Epidermal melanocyte (primary cell): Measurements from ENCODE around the gene FAM118A.
"Not testable (repeated sequence)": the region's sequence is repeated elsewhere in the genome, so short reads cannot be mapped to it uniquely, and the experiment has no call there.

Source experiments
- DNase-seq: peaks from one replicate; pipeline ENCODE4 v3.0.0; 2011; ENCODE audit warnings: low spot score; ENCODE audit not compliant: insufficient read length

Gene FAM118A

GRCh38 chr22:45308957-45309421, 745 bp upstream of the FAM118A start:
- DNase-seq, result no peak

- DNase-seq, result no peak
These were observed 720 bp downstream of the FAM118A start for GRCh38 chr22:45310331-45310976.

- DNase-seq, result no peak
These were observed 1.3 kb downstream of the FAM118A start for GRCh38 chr22:45310977-45311531.

GRCh38 chr22:45312415-45312814, 2.7 kb downstream of the FAM118A start:
- no peak for DNase-seq

DNA sequence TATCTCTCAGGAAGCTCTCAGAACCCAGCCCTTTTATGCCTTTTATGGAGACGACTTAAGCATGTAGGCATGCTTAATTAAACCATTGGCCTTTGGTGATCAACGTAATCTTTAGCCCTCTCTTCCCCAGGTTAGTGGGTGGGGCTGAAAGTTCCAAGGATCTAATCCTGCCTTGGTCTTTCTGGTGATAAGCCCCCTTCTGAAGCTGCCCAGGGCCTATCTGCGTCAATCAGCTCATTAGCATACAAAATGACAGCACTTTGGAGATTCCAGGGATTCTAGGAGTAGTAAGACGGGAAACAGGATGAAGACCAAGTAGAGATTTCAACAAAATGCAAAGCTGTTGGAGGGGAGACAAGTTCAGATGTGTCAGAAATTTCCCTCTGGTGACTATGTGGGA, 3.1 kb downstream of the FAM118A start:
- no peak for DNase-seq

GRCh38 chr22:45314054-45314721, 4.5 kb downstream of the FAM118A start:
- no peak for DNase-seq

- DNase-seq, result no peak
These were observed 5.1 kb downstream of the FAM118A start for GRCh38 chr22:45314786-45315185.

DNA sequence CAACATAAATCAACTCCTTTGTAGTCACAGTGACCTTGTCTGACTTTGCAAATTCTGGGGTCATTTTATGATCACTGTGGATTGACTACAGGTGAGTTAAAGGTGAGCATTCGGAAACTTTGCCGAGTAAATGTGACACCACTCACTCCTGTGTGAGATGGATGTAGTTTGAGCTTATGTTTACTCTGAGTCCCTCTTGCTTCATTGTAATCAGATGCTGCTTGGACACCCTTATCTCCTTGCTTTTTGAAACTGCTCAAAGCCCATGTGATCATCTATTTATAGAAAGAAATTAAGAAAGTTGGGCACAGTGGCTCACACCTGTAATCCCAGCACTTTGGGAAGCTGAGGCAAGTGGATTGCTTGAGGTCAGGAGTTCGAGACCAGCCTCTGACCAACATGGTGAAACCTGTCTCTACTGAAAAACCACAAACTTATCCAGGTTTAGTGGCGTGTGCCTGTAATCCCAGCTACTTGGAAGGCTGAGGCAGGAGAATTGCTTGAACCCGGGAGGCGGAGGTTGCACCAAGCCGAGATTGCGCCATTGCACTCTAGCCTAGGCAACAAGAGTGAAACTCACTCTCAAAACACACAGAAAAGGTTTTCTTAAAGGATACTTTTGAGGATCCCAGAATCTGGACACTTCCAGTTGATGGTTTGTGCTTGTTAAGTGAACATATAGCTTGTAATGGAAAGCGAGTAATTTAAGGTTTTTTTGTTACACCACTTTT, 7.2 kb downstream of the FAM118A start:
- no peak for DNase-seq

DNA sequence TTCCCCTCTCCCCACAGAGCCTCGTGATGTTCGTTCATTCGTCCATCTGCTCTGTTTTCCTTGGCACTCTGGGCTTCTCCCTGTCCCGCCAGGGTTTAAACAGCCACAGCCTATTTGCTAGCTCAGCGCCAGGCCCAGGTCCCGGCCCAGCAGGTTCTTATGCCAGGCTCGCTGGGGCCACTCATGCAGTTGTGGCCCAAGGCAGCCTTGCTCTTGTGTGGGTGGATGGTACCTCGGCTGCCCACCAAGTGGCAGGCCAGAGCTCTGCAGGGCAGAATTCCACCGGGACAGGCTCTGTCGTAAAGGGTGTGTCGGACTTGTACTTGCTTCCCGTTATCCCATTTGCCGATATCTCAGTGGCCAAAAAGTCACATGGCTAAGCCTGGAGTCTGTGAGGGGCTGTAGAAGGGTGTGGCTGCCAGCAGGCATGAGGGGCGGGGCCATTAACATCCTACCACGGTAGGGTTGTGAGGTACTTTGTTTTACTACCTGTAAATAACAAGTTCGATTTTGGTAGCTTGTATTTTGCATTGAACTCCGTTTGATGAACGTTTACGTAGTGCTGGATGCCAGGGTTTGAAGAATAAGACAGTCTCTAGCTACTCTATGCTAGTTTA, 7.9 kb downstream of the FAM118A start:
- DNase-seq, result no peak

DNA sequence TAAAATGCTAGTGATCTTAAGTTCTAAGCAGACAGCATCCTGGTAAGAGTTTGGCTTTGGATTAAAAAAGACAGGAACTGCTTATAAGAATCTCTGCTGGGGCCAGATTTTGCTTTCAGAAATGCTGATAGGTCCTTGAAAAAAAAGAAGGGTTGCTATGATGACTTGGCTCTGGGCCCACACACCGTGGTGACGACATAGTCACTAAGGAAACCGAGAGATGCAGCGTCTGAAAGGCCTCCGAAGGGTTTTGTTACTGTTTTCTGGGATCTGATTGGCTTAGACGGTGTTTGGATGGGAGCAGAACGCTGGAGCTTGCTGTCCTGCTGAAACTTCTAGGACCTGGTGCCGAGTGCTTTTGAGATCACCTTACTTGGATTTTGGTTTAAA, 8.4 kb downstream of the FAM118A start:
- DNase-seq, result peak; percentile 59

- no peak for DNase-seq
These were observed 9.0 kb downstream of the FAM118A start for GRCh38 chr22:45318558-45319323.

DNA sequence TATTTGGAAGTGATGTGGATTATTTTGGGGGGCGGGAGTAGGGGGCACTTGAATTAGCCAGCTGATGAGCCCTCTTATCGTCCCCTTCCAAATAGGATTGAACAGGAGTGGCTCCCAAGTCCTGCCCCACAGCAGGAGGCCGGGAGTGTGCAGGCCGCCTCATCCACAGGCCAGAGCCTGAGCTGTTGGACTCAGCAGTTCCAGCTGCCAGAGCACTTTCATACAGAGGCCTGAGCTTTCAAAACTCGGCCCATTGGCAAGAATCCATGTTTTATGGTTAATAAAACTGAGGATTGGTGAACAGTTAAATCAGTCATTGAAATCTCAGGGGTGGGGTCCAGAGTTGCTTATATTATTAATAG, 9.6 kb downstream of the FAM118A start:
- no peak for DNase-seq

DNA sequence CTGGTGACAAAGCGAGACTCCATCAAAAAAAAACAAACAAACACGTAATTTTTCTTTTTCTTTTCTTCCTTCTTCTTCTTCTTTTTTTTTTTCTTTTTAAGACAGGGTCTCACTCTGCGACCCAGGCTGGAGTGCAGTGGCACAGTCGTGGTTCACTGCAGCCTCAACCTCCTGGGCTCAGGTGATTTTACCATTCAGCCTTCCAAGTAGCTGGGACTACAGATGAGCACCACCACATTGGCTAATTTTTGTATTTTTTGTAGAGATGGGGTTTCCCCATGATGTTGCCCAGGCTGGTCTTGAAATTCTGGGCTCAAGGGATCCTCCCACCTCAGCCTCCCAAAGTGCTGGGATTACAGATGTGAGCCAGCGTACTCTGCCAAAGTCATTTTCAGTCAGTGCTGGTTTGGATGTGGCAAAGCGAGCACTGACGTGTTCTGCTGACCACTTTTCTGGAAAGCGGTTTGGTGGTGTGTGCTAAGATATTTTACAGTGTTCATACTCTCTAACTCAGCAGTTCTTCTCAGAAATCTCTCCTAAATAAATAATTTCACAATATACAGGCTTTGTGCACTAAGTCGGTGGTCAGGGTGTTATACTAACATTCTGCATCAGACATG, 10.7 kb downstream of the FAM118A start:
- DNase-seq, result no peak

- no peak for DNase-seq
These were observed 12.1 kb downstream of the FAM118A start for GRCh38 chr22:45321827-45322226.

DNA sequence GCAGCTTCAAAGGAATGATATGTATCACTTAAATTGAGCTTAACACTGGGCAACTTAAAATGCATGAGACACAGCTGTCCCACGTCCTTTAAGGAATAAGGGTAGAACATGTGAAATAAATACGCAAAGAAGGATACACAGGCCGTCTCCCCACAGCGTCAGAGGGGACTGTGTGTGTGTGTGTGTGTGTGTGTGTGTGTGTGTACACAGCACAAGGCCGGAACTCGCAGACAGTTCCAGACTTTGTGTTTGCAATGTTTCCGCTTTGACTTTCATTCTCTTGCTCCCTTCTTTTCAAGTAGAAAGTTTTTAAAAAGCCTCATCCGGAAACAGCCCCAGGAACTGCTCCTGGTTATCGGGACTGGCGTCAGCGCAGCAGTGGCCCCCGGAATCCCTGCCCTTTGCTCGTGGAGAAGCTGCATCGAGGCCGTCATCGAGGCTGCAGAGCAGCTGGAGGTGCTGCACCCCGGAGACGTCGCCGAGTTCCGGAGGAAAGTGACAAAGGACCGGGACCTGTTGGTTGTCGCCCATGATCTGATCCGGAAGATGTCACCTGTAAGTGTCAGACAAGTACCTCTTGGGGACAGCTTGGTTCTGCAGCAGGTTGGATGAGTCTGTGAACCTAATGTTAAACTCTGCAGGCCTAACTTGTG, 13.3 kb downstream of the FAM118A start:
- no peak for DNase-seq

- no peak for DNase-seq
These were observed 14.0 kb downstream of the FAM118A start for GRCh38 chr22:45323695-45324094.

DNA sequence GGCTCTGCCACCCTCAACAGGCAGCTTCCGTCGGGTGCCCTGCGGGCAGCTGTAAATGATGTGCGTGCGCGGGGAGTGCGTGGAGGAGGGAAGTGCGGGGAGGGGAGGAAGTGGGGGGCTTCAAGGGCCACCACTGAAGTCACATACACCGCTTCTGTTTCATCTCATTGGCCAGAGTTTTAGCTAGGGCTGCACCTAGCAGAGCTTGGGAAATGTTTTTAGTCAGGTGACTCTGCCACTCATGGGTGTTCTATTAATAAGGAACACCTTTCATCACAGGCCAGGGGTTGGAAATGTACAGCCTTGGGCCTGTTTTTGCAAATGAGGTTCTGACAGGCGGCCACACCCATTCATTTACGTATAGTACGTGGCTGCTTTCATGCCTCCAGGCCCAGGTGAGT, 14.6 kb downstream of the FAM118A start:
- DNase-seq, result no peak

GRCh38 chr22:45328261-45328660, 18.5 kb downstream of the FAM118A start:
- DNase-seq, result not testable (repeated sequence)

GRCh38 chr22:45328822-45329529, 19.2 kb downstream of the FAM118A start:
- no peak for DNase-seq
